HG03378 (cell line): Measurements from ENCODE around the gene APPBP2.
A peak's percentile ranks its signal among the peaks of the same experiment; 100 is the strongest.
"Not testable (repeated sequence)": the region's sequence is repeated elsewhere in the genome, so short reads cannot be mapped to it uniquely, and the experiment has no call there.

Experiments used
- ATAC-seq: cut with Tn5 transposase; IDR thresholded peaks from one replicate; pipeline ENCODE4 v1.9.1; 2021; ENCODE audit warnings: mild to moderate bottlenecking, moderate library complexity; ENCODE audit not compliant: unreplicated experiment

The APPBP2 gene, protein sequence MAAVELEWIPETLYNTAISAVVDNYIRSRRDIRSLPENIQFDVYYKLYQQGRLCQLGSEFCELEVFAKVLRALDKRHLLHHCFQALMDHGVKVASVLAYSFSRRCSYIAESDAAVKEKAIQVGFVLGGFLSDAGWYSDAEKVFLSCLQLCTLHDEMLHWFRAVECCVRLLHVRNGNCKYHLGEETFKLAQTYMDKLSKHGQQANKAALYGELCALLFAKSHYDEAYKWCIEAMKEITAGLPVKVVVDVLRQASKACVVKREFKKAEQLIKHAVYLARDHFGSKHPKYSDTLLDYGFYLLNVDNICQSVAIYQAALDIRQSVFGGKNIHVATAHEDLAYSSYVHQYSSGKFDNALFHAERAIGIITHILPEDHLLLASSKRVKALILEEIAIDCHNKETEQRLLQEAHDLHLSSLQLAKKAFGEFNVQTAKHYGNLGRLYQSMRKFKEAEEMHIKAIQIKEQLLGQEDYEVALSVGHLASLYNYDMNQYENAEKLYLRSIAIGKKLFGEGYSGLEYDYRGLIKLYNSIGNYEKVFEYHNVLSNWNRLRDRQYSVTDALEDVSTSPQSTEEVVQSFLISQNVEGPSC

DNA sequence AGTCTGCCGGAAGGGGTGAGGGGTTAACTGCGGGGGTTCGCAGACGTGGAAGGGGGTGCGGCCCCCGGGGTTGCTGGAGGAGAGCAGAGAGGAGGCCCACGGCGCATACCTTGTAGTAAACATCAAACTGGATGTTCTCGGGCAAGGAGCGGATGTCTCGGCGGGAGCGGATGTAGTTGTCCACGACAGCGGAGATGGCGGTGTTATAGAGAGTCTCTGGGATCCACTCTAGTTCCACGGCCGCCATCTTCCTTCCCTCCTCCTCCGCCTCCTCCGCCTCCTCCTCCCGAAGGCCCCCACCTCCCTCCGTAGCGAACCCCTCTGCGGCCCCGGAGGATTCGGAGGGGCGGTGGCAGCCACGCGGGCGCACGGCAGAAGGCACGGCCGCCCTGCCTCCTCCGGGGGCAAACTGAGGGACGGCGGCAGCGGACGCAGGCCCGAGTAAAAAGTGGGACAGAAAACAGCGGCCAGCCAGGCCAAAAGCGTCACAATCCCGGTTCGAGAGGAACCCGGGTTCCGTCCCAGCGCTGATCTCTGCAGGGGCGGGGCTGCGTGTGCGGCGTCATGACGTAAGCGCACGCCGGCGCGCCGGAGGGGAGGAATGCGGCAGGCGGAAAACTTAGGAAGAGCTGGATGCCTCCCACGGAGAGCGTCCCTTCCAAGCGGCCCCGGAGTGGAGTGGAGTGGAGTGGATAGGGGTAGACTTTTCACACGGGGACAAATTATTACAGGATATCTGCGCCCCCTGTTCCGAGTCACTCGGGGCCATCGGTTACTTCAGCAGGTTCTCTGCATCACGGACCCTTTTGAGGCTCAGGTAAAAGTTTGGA is at the start of gene APPBP2:
Gene APPBP2, minus strand, starts transcription at position 558 of the 830 bp plus-strand sequence. Its CDS starts 311 bp downstream, at position 247.
- peak; percentile 74 for ATAC-seq

DNA sequence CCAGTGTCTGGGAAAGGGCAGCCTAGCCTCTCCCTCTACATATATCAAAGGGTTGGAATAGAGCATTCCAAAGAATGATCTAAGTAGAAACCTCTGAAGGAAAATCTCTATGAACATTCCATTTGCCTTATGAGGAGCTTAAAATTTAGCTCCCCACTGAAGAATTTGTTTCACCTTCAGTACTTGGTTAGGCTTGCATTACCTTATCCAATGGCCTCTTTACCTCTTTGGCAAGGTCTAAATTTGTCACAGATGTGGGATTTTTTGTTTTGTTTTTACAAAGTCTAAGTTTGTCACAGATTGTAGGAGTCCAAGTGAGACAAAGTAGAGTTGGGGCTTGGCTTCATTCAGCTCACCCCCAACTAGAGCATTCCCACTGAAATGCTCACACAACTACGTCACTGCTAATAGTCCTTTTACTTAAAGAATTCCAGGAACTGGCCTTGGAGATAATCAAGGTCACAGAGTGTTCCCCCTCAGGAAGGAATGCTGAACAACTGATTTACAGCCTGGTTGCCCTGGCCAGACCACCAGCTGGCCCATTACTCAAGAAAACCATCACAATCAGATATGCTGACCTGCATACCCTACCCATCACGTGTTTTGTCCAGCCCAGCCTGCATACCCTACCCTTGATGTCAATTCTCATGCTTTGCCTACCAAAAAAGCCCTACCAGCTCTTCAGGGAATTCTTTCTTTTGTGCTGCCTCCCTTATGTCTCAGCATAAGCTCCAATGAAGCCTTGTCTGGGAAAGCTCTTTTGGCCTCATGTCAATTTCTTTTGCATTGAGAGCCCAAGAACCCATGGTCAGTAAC is 47.4 kb upstream of the APPBP2 start:
- ATAC-seq = no peak

DNA sequence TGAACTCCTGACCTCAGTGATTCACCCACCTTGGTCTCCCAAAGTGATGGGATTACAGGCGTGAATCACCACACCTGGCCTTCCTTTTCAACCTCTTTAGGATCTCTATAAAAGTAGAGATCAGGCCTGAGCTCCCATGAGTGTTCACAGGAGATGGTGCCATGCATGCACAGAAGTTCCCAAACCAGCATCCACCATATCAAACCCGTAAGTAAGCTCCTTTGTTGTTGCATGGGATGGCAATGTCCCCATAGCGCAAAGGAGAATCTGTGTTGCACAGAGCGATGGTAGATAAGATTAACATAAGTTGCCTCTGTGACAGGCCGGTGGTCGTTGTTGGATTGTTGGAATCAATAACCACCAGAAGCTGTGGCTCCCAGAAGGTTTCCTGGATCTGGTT is 39.2 kb upstream of the APPBP2 start:
- ATAC-seq = no peak

DNA sequence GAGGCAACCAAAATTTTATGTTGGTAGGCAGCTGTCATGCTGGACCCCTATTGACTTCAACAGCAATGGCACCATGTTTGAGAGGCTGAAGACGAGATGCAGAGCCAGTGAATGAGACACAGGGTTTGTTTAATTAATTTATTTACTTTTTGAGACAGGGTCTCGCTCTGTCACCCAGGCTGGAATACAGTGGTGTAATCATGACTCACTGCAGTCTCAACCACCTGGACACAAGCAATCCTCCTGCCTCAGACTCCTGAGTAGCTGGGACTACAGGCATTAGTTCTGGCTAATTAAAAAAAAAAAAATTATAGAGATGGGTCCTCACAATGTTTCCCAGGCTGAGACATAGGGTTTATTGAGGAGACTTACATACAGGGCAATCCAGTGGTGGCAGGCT is 37.7 kb upstream of the APPBP2 start:
- no peak for ATAC-seq

DNA sequence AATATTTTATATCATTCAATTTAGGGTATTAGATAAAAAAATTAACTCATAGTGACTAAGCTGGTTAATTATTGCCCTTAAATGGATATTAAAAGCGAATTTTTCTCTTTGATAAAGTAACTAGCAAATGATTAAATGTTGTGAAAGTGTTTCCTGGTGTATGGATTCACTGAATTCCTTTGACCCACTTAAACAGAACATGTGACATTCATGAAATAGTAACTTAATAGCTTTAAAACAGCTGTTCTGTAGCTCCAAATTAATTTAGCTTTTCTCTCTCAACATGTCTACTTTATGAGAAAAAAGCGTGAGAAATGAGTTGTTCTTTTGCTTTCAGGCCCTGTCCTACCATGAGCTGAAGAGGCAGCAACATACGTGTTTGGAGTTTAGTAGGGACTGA is 36.4 kb upstream of the APPBP2 start:
- ATAC-seq = no peak

DNA sequence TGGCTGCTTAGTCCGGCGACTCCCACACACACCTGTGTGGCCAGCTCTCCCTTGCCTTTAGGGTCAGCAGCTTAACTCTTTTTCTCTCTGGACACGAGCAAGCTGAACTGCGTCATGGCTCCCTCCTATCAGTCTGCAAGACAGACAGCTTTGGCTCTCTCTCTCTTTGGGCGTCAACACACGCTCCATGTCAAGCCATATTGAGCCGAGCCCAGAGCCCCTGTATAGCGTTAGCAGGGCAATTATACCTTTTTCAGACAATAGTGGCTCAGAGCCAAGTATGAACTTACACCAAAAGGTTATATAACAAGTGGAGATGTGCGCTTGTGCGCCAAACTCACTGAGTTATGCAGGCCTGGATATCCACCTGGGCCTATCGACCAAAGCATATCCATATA is 34.8 kb upstream of the APPBP2 start:
- no peak for ATAC-seq

DNA sequence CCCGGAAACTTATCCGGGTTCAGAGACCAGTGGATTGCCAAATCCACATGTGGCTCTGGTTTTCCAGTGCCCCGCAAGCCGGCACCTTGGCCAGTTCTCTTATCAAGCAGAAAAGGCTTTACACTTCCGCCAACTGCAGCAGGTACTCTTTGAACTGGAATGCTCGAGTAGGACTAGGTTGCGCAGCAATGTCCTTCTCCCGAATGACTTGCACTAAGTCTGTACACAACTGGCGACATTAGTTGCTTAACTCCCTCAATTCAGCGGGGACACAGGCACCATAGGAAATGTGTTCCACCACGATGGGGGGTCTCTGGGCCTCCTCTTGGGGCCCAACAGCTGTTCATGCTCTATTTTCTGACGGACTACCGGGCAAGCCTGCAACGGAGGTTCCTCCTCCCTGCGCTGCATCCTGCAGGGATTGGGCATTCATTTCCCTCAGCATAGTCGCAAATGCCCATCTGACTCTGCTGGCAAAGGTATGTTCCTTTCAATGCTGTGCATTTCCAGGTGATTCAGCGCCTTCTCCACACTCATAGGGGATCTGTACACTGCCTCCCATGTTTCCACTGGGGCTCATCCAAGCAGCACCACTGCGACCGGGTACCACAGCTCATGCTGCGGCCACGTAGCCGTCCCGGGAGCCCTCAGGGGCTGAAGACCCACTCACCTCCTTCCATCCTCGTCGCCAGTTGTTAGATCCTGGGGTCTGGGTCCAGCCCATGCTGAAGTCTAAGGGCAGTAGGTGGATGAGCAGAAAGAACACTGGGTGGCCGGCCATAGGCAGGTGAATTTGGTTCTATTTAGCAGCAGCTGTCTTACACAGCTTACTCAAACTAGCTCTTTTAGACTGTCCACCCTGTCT is 34.2 kb upstream of the APPBP2 start:
- no peak for ATAC-seq

DNA sequence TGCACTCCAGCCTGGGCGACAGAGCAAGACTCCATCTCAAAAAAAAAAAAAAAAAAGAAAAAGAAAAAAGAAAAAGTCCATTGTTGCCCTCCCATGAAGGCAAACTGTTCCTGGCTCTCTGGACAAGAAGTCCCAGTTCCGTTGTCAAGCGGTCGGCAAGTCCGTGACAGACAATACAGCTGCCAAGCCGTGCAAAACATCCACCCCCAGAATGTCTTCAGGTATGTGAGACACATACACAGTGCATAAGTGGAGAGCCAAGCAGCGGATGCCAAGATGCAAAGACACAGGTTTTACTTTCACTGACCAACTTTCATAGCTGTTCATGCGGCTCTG is 33.6 kb upstream of the APPBP2 start:
- no peak for ATAC-seq

DNA sequence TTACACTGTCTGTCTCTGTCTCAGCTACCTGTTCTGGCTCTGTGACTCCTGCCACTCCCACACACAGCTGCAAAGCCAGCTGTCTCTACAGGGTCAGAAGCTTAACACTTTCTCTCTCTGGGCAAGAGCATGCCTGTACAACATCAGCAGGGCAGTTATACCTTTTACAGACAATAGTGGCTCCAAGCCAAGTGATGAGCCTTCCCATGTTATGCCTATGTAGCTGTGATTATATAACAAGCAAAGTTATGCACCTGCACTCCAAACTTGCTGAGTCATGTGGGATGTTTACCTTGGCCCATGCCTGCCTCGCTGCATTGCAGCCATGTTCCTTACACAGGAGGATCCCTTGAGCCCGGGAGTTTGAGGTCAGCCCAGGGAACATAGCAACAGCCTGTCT is 31.8 kb upstream of the APPBP2 start:
- no peak for ATAC-seq

DNA sequence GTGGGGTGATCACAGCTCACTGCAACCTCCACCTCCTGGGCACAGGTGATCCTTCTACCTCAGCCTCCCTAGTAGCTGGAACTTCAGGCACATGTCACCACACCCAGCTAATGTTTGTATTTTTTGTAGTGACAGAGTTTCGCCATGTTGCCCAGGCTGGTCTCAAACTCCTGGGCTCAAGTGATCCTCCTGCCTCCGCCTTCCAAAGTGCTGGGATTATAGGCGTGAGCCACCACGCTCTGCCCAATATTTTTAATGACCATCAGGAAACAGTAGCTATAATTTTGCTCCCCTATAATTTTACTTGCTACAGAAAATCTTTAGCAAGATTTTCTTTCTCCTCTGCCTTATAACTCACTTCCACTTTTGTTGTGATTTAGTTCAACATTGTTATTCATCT is 29.7 kb upstream of the APPBP2 start:
- ATAC-seq = no peak

DNA sequence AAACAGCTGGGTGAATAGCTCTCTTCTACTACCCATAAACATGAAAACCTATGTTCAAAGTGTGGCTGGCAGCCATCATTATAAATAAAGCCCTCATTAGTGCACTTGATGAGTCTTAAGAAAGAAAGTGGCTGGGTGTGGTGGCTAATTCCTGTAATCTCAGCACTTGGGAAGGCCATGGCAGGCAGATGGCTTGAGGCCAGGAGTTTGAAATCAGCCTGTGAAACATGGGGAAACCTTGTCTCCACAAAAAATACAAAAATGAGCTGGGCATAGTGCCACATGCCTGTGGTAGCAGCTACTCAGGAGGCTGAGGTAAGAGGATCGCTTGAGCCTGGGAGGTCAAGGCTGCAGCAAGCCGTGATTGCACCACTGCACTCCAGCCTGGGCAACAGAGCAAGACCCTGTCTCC is 28.3 kb upstream of the APPBP2 start:
- no peak for ATAC-seq

DNA sequence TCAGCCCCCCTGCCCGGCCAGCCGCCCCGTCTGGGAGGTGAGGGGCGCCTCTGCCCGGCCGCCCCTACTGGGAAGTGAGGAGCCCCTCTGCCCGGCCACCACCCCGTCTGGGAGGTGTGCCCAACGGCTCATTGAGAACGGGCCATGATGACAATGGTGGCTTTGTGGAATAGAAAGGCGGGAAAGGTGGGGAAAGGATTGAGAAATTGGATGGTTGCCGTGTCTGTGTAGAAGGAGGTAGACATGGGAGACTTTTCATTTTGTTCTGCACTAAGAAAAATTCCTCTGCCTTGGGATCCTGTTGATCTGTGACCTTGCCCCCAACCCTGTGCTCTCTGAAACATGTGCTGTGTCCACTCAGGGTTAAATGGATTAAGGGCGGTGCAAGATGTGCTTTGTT is 26.2 kb upstream of the APPBP2 start:
- ATAC-seq = not testable (repeated sequence)

DNA sequence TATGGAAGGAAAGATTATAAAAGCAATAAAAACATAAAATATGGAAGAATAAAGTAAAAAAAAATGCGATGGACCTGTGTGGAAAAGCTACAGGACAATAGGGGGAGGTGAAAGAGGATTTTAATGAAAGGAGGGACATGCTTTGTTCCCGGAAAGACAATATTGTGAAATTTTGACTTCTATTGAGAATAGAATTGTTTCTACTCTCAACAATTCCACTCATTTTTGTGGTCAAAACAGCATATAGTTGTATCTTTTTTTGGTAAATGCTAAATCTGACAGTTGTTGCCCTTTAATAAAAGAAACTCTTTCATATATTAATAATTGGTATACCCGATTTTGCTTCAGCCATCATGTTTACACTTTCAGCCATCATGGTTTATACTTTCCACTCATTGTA is 22.9 kb upstream of the APPBP2 start:
- ATAC-seq = no peak

DNA sequence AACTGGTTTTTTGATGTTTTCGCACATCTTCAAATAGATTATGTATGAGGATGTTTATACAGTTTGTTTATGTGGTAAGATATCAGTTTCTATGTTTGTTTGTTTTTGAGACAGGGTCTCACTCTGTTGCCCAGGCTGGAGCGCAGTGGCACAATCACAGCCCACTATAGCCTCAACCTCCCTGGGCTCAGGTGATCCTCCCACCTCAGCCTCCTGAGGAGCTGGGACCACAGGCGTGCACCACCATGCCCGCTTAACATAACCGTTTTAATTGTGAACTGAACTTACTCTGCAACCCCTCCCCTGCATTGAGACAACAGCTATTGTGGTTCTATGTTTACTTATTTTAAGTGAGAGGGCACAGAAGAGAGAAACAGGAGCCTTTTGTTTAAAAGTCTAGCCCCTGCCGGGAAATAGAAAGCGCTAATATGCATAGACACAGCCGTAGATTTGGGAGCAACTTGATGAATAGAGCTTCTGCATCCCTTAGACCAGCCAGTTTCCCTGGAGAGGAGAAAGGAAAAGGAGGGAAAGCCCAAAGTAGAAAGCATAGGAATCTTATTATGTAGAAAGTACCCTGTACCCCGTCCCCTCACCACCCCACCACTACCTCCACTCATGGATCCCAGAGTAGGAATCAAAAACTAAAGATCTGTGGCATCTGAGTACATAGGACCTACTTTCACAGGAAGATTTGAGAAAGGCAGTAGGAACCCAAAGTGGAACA is 19.6 kb upstream of the APPBP2 start:
- ATAC-seq = no peak

DNA sequence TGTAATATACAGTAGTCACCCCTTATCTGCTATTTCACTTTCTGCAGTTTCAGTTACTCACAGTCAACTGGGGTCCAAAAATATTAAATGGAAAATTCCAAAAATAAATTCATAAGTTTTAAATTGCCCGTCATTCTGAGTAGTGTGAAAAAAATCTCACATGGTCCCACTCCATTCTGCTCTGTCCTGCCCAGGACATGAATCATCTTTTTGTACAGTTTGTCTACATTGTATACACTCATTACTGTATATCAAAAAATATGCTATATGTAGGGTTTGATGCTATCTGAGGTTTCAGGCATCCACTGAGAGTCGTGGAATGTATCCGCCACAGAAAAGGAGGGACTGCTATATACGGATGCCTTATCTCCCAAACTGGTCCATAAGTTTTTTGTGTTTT is 16.0 kb upstream of the APPBP2 start:
- no peak for ATAC-seq

DNA sequence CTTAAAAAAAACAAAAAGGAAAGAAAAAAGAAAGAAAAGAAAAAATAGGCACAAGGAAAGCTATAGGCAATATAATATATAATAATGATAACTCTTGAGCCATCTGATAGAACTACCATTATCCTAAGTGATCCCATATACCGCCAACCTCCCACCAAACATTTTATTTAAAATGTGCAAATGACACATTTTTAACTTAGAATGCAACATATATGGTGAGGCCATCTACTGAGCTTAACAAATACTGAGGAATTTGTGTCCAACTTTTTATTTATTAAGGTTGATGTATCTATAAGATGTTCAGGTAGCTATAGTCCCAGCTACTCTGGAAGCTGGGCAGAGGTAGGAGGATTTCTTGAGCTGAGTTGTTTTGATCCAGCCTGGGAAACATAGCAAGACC is 14.4 kb upstream of the APPBP2 start:
- ATAC-seq = no peak

DNA sequence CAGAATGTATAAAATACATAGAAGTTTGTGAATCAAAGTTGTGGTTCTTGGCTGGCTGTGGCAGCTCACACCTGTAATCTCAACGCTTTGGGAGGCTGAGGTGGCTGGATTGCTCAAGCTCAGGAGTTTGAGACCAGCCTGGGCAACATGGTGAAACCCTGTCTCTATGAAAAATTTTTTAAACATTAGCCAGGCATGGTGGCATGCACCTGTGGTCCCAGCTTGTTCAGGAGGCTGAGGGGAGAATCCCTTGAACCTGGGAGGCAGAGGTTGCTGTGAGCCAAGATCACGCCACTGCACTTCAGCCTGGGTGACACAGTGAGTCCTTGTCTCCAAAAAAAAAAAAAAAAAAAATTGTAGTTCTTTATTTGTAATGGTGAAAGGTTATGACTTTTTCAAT is 13.8 kb upstream of the APPBP2 start:
- ATAC-seq = no peak

DNA sequence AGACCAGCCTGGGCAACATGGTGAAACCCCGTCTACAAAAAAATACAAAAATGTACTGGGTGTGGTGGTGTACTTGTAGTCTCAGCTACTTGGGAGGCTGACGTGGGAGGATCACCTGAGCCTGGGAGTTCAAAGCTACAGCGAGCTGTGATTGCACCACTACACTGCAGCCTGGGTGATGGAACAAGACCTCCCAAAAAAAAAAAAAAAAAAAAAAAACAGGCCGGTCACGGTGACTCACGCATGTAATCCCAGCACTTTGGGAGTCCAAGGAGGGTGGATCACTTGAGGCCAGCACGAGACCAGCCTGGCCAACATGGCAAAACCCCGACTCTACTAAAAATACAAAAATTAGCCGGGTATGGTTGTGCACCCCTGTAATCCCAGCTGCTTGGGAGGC is 12.7 kb upstream of the APPBP2 start:
- no peak for ATAC-seq
